Stimulated activated naive CD4-positive, alpha-beta T cell treated with Interleukin-2 at 50 U/mL for 16 hours (primary cell): Measurements from ENCODE around the gene PNMA5.

Experiments
- DNase-seq: peaks from one replicate; lab custom pipeline; 2025; lab: John Stamatoyannopoulos, UW

PNMA5 gene

DNA sequence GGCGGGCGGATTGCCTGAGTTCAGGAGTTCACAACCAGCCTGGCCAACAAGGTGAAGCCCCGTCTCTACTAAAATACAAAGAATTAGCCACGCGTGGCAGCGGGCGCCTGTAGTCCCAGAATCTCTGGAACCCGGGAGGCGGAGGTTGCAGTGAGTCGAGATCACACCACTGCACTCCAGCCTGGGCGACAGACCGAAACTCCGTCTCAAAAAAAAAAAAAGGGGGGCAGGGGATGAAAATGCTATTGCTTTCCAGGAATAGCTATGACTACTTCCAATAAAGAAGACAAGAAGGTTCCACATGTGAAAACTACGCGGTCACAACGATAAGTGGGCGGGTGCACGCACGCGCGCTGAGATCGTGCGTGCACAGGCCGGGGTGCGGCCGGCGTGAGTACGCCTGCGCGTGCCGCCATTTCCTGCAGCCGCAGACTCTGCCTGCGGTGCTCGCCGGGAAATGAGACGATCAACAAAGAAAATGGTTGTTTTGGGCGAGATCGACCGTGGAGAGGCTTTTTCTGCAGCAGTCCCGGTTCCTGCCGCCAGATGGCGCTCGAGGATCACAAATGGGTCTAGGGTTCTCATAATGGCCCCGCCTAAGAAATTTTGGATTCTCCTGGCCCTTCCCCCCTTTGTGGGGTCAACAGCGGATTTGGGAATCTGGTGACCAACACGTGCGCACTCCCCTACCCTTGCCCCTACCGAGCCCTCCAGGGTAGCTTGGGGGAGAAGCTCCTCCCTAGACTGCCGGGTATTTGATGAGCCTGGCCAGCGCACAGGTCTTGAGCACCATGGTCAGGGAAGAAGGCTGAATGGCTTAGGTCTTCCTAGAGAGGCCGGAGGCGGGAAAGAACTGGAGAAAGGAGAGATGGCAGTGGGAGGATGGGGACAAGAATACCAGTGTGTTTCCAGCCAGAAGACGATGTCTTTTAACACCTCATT, 35.1 kb downstream of the PNMA5 start:
- DNase-seq, result peak; percentile 85

DNA sequence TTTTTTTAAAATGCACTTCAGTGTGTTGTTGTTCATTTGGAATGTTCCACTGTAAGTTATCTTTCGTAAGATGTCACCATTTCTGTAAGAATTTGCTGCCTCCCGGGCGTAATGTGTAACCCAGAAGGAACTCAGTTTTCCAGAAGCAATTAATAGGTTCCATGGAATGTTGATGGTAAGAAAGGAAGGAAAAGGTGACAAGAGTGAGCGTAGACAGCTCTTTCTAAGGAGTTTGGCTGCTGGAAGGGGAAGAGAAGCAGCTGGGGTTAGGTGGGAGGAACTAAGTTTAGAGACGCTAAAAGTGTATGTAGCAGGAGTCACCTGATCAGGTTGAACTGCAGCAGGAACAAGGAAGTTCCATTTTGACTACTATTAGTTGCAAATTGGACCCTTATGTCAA, 35.9 kb downstream of the PNMA5 start:
- no peak for DNase-seq

DNA sequence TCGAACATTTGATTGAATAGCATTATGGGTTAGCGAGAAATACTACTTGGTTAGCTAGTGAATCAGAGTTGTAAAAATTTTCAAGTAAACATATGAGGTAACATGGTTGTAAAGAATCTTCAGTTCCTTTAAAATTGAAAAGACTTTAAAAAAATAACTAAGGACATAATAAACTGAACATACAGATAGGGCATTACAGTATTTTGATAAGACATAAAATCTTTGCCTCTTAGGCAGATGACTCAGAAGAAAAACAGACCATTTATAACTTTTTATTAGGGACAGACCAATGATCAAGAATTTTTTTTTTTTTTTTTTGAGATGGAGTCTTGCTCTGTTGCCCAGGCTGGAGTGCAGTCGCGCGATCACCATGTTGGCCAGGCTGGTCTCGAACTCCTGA, 43.1 kb downstream of the PNMA5 start:
- DNase-seq, result no peak

DNA sequence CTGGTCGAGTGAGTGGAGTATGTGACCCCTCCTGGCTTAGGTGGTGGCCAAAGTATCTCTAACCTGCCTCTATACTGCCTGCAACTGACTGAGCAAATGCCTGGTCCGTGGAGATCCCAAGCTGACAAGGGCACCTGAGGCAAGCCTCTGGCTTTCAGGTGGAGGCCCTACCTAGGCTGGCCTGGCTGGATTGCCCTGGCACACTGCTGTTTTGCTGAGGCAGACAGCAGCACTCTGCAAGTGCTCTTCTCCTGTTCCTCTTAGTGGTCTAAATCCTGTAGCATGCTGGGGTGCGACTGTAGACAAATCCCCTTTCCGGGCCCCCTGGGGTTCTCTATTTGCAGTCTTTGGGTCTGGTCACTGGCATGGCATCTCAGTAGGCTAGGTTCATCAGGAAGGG, 44.8 kb downstream of the PNMA5 start:
- DNase-seq, result no peak

DNA sequence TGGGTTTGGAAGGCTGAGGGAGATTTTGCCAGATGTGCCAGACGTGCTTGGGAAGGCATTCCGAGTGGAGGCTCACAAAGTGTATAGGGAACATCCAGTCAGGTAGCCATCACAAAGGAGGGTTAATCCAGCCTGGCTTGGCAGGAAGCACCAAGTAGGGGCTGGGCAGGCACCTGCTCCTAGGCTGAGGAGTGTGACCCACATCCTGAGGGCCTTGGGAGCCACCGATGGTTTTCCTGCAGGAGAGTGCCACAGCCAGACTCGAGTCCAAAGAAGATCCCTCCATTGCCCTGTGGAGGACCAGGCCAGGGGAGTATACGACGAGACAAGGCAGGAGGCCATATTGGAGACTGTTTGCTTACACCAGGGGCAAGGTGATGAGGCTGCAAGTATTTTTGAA, 47.2 kb downstream of the PNMA5 start:
- DNase-seq, result no peak

DNA sequence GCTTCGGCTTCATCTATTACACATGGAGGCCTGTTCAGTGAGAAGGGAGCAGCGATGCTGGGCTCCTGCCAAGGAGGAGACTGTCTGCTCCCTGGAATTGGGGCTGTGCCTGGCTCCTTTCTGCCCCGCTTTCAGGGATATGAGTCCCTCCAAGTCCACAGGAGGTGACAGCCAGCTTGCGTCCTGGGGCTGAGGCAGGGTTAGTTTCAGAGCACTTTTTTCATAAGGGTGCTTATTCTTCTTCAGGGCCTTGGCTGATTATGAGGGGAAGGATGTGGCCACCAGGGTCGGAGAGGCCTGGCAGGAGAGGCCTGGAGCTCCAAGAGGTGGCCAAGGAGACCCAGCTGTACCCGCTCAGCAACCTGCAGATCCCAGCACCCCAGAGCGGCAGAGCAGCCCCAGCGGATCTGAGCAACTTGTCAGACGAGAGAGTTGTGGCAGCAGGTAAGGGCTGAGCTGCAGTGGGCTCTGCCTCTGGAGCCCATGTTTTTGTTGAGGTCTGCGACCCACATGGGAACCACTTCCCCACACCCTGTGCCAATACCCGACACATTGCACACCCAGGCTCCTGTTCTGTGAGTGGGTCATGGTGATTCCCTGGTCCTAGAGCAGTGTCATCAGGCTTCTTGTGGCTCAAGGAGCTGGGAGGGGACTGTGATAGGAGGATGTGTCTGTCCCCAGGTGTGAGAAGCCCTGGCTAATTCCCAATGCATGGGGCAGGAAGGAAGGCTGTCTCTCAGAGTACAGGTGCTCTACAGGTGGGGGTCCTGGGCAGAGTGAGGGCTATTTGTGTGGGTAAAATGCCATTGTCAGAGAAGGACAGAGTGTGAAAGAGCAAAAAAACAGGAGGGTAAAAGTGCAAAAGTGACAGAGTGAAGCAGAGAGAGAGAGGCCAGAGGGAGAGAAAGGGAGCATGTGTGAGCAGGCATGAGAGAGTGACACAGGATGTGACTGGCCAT, 48.6 kb downstream of the PNMA5 start:
- DNase-seq, result no peak

DNA sequence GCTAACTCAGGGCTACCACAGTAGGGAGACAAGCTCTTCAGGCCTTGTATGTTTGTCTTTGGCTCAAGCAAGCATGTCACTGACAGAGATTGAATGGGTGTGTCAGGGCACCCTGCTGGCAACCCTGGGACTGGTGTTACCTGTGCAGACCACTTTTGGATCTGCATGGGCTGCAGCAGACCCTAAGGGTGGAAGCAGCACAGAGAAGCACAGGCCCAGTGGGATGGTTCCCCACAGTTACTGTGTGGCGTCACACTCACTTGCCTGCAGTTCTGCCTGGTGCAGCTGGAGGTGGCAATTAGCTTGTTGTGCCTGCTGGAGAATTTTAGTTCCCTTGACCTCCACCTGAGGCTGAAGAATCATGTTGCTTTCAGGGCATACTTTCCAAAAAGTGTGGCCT, 50.1 kb downstream of the PNMA5 start:
- no peak for DNase-seq

DNA sequence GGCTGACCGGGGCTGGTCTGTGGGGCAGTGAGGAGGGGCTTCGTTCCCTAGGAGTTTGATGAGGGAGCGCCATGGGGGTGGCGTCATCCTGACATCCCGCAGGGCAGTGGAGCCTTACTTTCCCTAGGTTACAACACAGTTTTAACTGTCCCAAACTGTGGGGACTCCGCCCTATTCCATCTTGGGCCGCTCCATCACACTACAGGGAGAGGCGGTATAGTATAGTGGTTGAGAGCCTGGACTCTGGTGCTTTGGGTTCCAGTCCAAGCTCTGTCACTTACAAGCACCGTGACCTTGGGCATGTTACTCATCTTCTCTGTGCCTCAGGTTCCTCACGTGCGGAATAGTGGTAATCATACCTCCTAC, 51.9 kb downstream of the PNMA5 start:
- no peak for DNase-seq

DNA sequence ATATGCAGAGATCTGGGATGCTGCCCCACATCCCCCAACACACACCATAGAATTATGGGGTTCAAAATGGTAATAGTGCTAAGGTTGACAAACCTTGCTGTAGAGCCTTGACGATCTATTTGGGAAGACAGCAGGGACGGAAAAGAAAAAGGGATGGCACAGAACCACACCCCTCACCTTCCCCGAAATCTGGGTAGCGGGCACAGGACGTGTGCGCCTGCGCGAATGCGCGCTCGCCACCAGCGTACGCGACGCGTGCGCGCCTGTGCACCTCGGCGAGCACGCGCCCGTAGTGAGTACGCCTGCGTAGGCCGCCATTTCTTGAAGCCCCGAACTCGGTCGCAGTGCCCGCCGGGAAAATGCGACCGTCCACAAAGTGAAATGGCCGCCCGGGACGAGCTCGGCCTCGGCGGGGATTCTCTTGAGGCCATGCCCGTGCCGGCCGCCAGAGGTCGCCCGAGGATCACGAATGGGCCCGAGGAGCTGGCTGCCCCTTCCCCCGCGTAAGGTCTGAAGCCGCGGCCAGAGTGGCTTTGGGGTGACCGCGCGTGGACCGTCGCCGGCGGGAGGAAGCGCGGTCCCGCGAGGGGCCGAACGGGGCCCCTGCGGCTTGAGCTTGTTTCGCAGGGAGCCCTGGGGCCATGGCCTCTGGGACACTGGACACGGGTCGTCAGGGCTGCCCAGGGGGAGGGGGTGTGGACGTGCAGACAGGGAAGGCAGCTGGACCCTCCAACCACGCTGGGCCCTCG, 52.4 kb downstream of the PNMA5 start:
- DNase-seq, result peak; percentile 87
